Hepatocyte (in vitro differentiated cells): ENCODE results near the gene MLPH.

Experiments used
- CTCF ChIP-seq: fragments of 200-600 bp; sonication (generic); IDR thresholded peaks from 2 replicates; pipeline ENCODE4 v1.5.1; 2016; ENCODE audit warnings: antibody characterized with exemption, mild to moderate bottlenecking; ENCODE audit not compliant: poor library complexity
- EZH2 ChIP-seq: fragments of 200-600 bp; sonication (generic); IDR thresholded peaks from 2 replicates; pipeline ENCODE4 v1.6.1; 2016; ENCODE audit warnings: antibody characterized with exemption, mild to moderate bottlenecking, borderline replicate concordance
- EZH2phosphoT487 ChIP-seq: fragments of 200-600 bp; sonication (generic); IDR thresholded peaks from one replicate; pipeline ENCODE4 v1.6.1; 2018; ENCODE audit warnings: antibody characterized with exemption, mild to moderate bottlenecking, low read depth, moderate library complexity; ENCODE audit not compliant: unreplicated experiment, severe bottlenecking

GRCh38 chr2:237453671-237454070, 33.4 kb upstream of the MLPH start:
- TF ChIP-seq CTCF (no peak), EZH2 (no peak), EZH2phosphoT487 (no peak)
